Neural progenitor cell (in vitro differentiated cells): Measurements from ENCODE around the gene IER5. TPM values are rescaled to one million over a fixed set of nuclear protein-coding genes. Genes with fewer than 3 reads are reported as not detected.

ENCODE experiments used
- DNase-seq: peaks from one replicate; pipeline ENCODE4 v3.0.0-alpha.2; 2016; ENCODE audit warnings: low spot score
- H2AFZ ChIP-seq: fragments of 200-600 bp; sonication (generic); replicated peaks from 2 replicates; pipeline ENCODE4 v1.6.1; 2016; ENCODE audit warnings: antibody characterized with exemption
- H3F3A ChIP-seq: fragments of 200-600 bp; sonication (generic); 2 replicates; pipeline ENCODE4 v1.6.1; 2016; ENCODE audit warnings: antibody characterized with exemption, low read depth
- H3K27ac ChIP-seq: fragments of 200-600 bp; sonication (generic); 2 replicates; pipeline ENCODE4 v1.5.1; 2016; ENCODE audit warnings: mild to moderate bottlenecking
- H3K27me3 ChIP-seq: fragments of 200-600 bp; sonication (generic); 2 replicates; pipeline ENCODE4 v1.6.1; 2016; ENCODE audit warnings: mild to moderate bottlenecking, moderate library complexity
- H3K36me3 ChIP-seq: fragments of 200-600 bp; sonication (generic); 2 replicates; pipeline ENCODE4 v1.5.1; 2016
- H3K4me1 ChIP-seq: fragments of 200-600 bp; sonication (generic); 2 replicates; pipeline ENCODE4 v1.6.1; 2016; ENCODE audit warnings: mixed run types
- H3K4me2 ChIP-seq: fragments of 200-600 bp; sonication (generic); 2 replicates; pipeline ENCODE4 v1.6.1; 2016
- H3K4me3 ChIP-seq: fragments of 200-600 bp; sonication (generic); 2 replicates; pipeline ENCODE4 v1.5.1; 2016
- H3K79me2 ChIP-seq: fragments of 200-600 bp; sonication (generic); 2 replicates; pipeline ENCODE4 v1.6.1; 2016; ENCODE audit warnings: low read depth
- H3K9ac ChIP-seq: fragments of 200-600 bp; sonication (generic); 2 replicates; pipeline ENCODE4 v1.6.1; 2016
- H3K9me3 ChIP-seq: fragments of 200-600 bp; sonication (generic); 2 replicates; pipeline ENCODE4 v1.5.1; 2016; ENCODE audit warnings: low read depth
- H4K20me1 ChIP-seq: fragments of 200-600 bp; sonication (generic); 2 replicates; pipeline ENCODE4 v1.6.1; 2016; ENCODE audit warnings: low read depth
- H3K27ac Mint-ChIP-seq: 3 replicates; pipeline ENCODE4 v1.8.0; 2021; ENCODE audit warnings: mixed read lengths
- H3K27me3 Mint-ChIP-seq: 2 replicates; pipeline ENCODE4 v1.8.0; 2022; ENCODE audit warnings: low read depth, mild to moderate bottlenecking, inconsistent platforms, moderate library complexity, mixed read lengths; ENCODE audit not compliant: insufficient read depth
- H3K36me3 Mint-ChIP-seq: 3 replicates; pipeline ENCODE4 v1.8.0; 2021; ENCODE audit warnings: mixed read lengths
- H3K4me1 Mint-ChIP-seq: 3 replicates; pipeline ENCODE4 v1.8.0; 2021; ENCODE audit warnings: mixed read lengths
- H3K4me3 Mint-ChIP-seq: 3 replicates; pipeline ENCODE4 v1.8.0; 2021; ENCODE audit warnings: mild to moderate bottlenecking, moderate library complexity, mixed read lengths
- H3K9me3 Mint-ChIP-seq: 3 replicates; pipeline ENCODE4 v1.8.0; 2020; ENCODE audit warnings: mixed read lengths
- EZH2 ChIP-seq: fragments of 200-600 bp; sonication (generic); IDR thresholded peaks from 2 replicates; pipeline ENCODE4 v1.6.1; 2017; ENCODE audit warnings: antibody characterized with exemption, mild to moderate bottlenecking, moderate library complexity
- EZH2phosphoT487 ChIP-seq: fragments of 200-600 bp; sonication (generic); IDR thresholded peaks from 2 replicates; pipeline ENCODE4 v1.6.1; 2017; ENCODE audit warnings: antibody characterized with exemption
- total RNA-seq: library from RNA; depleted of rRNA; stranded (reverse); fragments of >200 nt; gene quantifications from 2 replicates; pipeline ENCODE4 v1.2.3, GENCODE V29; 2015; ENCODE audit warnings: low replicate concordance
- TF ChIP-seq, protein P1 (sequence below): fragments of 200-600 bp; sonication (generic); IDR thresholded peaks from 2 replicates; pipeline ENCODE4 v1.5.1; 2017; ENCODE audit warnings: antibody characterized with exemption, mild to moderate bottlenecking

The IER5 gene
- total RNA-seq, 1 donor from 2014 or later = 8.0 TPM

DNA sequence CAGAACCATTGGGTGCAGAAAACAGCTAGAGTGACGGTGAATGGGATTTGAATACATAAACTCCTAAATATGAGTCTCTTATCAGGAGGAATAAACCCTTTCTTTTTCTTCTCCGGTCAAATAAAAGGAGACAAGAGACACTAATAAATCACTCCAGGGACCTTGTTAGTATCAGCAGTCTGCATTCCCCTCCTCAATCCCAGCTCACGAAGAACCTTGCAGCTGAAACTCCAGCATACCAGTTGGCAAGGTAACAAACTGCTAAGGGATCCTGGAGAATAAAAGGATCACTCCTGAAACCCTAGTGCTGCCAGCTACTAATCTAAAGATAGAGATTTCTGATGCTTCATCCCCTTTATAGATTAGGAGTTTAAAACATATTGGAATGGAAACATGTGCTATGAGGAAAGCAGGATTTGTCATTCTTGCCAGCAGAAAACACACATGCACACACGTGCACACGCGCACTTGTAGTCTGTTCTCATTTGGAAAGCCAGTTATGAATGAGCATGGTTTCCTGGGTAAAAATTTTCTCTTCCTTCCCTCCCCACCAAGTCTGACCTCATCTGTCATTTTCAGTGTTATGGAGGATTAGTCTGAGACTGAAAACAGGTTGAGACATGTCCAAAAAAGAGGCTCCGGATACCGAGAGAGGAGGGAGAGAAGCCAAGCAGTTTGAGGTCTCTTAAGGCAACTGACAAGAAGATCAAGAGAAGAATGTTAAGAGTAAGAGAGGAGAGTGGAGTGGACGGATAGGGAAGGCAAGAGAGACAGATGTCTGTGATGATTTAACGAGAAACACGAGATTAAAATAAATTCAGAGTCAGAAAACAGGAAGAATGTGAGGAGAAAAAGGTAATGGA, 10.9 kb downstream of the IER5 start:
- peak; percentile 35 for TF ChIP-seq EZH2phosphoT487
- TF ChIP-seq, protein P1, sequence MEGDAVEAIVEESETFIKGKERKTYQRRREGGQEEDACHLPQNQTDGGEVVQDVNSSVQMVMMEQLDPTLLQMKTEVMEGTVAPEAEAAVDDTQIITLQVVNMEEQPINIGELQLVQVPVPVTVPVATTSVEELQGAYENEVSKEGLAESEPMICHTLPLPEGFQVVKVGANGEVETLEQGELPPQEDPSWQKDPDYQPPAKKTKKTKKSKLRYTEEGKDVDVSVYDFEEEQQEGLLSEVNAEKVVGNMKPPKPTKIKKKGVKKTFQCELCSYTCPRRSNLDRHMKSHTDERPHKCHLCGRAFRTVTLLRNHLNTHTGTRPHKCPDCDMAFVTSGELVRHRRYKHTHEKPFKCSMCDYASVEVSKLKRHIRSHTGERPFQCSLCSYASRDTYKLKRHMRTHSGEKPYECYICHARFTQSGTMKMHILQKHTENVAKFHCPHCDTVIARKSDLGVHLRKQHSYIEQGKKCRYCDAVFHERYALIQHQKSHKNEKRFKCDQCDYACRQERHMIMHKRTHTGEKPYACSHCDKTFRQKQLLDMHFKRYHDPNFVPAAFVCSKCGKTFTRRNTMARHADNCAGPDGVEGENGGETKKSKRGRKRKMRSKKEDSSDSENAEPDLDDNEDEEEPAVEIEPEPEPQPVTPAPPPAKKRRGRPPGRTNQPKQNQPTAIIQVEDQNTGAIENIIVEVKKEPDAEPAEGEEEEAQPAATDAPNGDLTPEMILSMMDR = no peak
- no peak for TF ChIP-seq EZH2
- DNase-seq = no peak
- H3K4me3 ChIP-seq = no peak overlapping the region
- H3K27me3 ChIP-seq = peaks cover 58% of the 10 kb centered on the region
- peak overlapping the region; percentile 46 for H3K4me2 ChIP-seq
- H3K79me2 ChIP-seq = no peaks in the 10 kb centered on the region
- Mint-ChIP-seq H3K27ac (peak overlapping the region; percentile 7), H3K4me3 (peak overlapping the region; percentile 2), H3K27me3 (peaks cover 12% of the 10 kb centered on the region), H3K9me3 (no peaks in the 10 kb centered on the region), H3K36me3 (no peaks in the 10 kb centered on the region), H3K4me1 (peaks cover 94% of the 10 kb centered on the region)
- no peak overlapping the region for H3K27ac ChIP-seq
- no peaks in the 10 kb centered on the region for H3K36me3 ChIP-seq
- no peaks in the 10 kb centered on the region for H3K9me3 ChIP-seq
- no peak overlapping the region for H2AFZ ChIP-seq
- H4K20me1 ChIP-seq = peaks cover 7% of the 10 kb centered on the region
- H3K9ac ChIP-seq = no peak overlapping the region
- peaks cover 48% of the 10 kb centered on the region for H3F3A ChIP-seq
- peaks cover 72% of the 10 kb centered on the region for H3K4me1 ChIP-seq

DNA sequence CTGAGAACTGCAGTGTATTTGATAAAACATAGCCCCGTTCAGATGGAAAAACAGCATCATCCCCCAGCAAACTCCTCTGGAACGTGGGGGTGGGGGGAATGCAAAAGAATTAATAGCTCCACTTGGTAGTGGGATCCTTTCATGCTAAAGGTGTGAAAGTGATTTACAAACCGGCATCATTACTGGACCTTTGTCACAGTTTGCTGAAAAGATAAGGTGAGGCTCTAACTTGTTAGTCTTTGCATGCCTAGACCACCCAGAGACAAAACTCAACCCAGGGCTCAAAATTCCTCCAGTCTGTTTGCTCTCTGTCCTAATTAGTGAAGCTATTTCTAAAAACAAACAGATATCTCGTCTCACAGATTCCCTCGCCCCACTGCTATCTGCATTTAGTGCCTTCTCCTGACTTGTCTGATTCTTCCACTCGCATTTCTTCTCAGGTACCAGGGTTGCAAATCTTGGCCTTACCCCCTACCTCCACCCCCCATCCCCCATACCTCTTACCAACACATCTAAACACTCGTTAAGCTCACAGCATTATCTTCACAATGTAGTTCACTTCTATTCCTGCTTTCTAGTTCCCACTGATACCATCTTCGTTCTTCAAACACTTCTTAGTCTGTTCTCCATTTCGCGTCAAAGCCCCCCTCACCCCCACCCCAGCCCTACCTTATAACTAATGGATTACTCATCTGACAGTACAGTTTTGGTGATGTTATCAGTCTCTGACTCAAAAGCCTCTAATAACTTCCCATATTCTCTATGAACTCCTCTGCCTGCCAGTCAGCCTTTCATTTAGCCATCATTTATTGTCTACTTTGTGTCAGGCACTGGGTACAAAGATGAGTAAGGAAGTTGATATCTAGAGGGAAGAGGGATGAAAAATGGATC, 11.8 kb downstream of the IER5 start:
- H3K27me3 Mint-ChIP-seq = peaks cover 10% of the 10 kb centered on the region
- Histone ChIP-seq H4K20me1 (no peaks in the 10 kb centered on the region), H3K27me3 (peaks cover 58% of the 10 kb centered on the region), H2AFZ (no peak overlapping the region), H3K36me3 (no peaks in the 10 kb centered on the region), H3K4me3 (no peak overlapping the region), H3K27ac (no peak overlapping the region), H3K79me2 (no peaks in the 10 kb centered on the region), H3K9me3 (no peaks in the 10 kb centered on the region), H3F3A (peaks cover 48% of the 10 kb centered on the region), H3K4me2 (peak overlapping the region; percentile 46), H3K9ac (no peak overlapping the region), H3K4me1 (peaks cover 63% of the 10 kb centered on the region)
- no peak overlapping the region for H3K27ac Mint-ChIP-seq
- no peak for TF ChIP-seq EZH2phosphoT487
- no peak for TF ChIP-seq EZH2
- TF ChIP-seq, protein P1 = no peak
- H3K9me3 Mint-ChIP-seq = no peaks in the 10 kb centered on the region
- DNase-seq = peak; percentile 43
- peak overlapping the region; percentile 5 for H3K4me3 Mint-ChIP-seq
- no peaks in the 10 kb centered on the region for H3K36me3 Mint-ChIP-seq
- peaks cover 88% of the 10 kb centered on the region for H3K4me1 Mint-ChIP-seq

DNA sequence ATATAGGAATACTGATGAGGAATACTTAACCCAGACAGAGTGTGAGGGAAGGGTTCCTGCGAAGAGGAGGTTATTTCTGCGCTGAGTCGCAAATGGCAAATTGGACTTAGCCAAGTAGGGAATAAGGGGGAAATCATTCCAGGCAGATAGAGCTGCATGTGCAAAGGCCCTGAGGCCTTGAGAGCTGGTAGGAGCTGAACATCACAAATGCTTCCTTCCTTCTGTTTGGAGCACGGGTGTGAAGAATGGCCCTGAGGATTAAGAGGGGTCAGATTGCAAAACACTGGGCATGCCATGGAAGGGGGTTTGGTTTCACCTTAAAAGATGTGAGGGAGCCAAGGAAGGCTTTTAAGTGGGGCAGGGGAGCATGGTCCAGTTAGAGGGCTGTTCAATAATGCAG, 12.4 kb downstream of the IER5 start:
- H3K4me1 ChIP-seq = peaks cover 63% of the 10 kb centered on the region
- no peak overlapping the region for H3K4me3 ChIP-seq
- peaks cover 61% of the 10 kb centered on the region for H3K27me3 ChIP-seq
- H3K36me3 Mint-ChIP-seq = no peaks in the 10 kb centered on the region
- DNase-seq = no peak
- no peak overlapping the region for H3K27ac Mint-ChIP-seq
- H3K4me2 ChIP-seq = peak overlapping the region; percentile 74
- no peak overlapping the region for H3K9ac ChIP-seq
- no peaks in the 10 kb centered on the region for H4K20me1 ChIP-seq
- TF ChIP-seq EZH2 (no peak), EZH2phosphoT487 (no peak)
- TF ChIP-seq, protein P1 = no peak
- no peaks in the 10 kb centered on the region for H3K9me3 ChIP-seq
- H3K4me1 Mint-ChIP-seq = peaks cover 84% of the 10 kb centered on the region
- peak overlapping the region; percentile 5 for H3K4me3 Mint-ChIP-seq
- no peaks in the 10 kb centered on the region for H3K36me3 ChIP-seq
- no peak overlapping the region for H2AFZ ChIP-seq
- H3K27ac ChIP-seq = no peak overlapping the region
- H3K79me2 ChIP-seq = no peaks in the 10 kb centered on the region
- peaks cover 48% of the 10 kb centered on the region for H3F3A ChIP-seq
- no peaks in the 10 kb centered on the region for H3K9me3 Mint-ChIP-seq
- peaks cover 10% of the 10 kb centered on the region for H3K27me3 Mint-ChIP-seq
